ENCODE measurements around the gene DNAJC16. TPM values are rescaled to one million over a fixed set of nuclear protein-coding genes. Genes with fewer than 3 reads are reported as not detected.
A peak's percentile ranks its signal among the peaks of the same experiment; 100 is the strongest.

Gene DNAJC16
- total RNA-seq, 2 donors from 2014 or later, result 11.2 to 14.5 TPM

DNA sequence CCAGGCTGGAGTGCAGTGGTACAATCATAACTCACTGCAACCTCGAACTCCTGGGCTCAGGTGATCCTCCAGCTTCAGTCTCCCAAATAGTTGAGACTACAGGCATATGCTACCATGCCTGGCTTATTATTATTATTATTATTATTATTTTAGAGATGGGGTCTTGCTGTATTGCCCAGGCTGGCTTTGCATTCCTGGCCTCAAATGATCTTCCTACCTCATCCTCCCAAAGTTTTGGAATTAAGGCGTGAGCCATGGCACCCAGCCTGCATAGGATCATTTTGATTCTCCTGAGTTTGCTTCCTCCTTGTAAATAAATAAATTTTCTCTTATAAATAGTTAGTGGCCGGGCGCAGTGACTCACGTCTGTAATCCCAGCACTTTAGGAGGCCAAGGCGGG is 96.8 kb downstream of the DNAJC16 start:
- Histone ChIP-seq H3K4me1 (peaks cover 0 to 84% of the 10 kb centered on the region in 2 donors), H3K4me3 (no peak overlapping the region)

DNA sequence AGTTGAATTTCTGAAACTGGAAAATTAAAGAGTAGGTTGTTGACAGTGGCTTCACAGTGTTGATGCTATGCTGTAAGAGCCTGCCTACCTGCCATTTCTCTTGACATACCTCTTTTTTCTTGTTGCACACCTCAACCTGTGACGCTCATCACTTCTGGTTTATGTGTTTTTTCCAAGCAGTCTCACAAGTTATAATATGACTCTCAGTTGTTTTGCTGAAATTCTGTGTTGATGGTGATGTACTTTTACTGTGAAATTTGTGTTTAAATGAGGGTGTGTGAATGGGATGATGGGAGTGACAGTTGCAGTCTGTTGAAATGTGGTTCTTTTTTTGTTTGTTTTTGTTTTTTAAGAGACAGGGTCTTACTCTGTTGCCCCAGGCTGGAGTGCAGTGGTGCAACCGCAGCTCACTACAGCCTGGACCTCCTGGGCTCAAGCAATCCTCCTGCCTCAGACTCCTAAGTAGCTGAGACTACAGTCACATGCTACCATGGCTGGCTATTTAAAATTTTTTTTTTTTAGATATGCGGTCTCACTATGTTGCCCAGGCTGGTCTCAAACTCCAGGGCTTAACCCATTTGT is 97.6 kb downstream of the DNAJC16 start:
- Histone ChIP-seq H3K4me3 (no peak overlapping the region), H3K36me3 (peaks cover 9% of the 10 kb centered on the region), H3K27me3 (no peaks in the 10 kb centered on the region), H3K4me1 (peaks cover 0 to 77% of the 10 kb centered on the region in 2 donors), H3K27ac (peak overlapping the region; percentile 9 to 24), H3K9me3 (no peaks in the 10 kb centered on the region)
- no peak for DNase-seq (ENCODE audit: low spot score)
- TF ChIP-seq, protein P1, sequence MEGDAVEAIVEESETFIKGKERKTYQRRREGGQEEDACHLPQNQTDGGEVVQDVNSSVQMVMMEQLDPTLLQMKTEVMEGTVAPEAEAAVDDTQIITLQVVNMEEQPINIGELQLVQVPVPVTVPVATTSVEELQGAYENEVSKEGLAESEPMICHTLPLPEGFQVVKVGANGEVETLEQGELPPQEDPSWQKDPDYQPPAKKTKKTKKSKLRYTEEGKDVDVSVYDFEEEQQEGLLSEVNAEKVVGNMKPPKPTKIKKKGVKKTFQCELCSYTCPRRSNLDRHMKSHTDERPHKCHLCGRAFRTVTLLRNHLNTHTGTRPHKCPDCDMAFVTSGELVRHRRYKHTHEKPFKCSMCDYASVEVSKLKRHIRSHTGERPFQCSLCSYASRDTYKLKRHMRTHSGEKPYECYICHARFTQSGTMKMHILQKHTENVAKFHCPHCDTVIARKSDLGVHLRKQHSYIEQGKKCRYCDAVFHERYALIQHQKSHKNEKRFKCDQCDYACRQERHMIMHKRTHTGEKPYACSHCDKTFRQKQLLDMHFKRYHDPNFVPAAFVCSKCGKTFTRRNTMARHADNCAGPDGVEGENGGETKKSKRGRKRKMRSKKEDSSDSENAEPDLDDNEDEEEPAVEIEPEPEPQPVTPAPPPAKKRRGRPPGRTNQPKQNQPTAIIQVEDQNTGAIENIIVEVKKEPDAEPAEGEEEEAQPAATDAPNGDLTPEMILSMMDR (IDR thresholded peaks at IDR 0.05), result no peak

More for the DNA sequence above, 96.8 kb downstream of the DNAJC16 start:
- TF ChIP-seq, protein P1 (IDR thresholded peaks at IDR 0.05), result no peak
- Histone ChIP-seq H3K36me3 (peaks cover 9% of the 10 kb centered on the region), H3K27me3 (no peaks in the 10 kb centered on the region), H3K9me3 (no peaks in the 10 kb centered on the region), H3K27ac (peak overlapping the region in 1 of 2 donors; percentile 9)
- no peak for DNase-seq (ENCODE audit: low spot score)

GRCh38 chr1:15625056-15625917 is 98.6 kb downstream of the DNAJC16 start:
- DNase-seq (ENCODE audit: low spot score), result no peak
- Histone ChIP-seq H3K4me3 (no peak overlapping the region), H3K27me3 (no peaks in the 10 kb centered on the region), H3K9me3 (no peaks in the 10 kb centered on the region), H3K36me3 (peaks cover 10% of the 10 kb centered on the region), H3K4me1 (peaks cover 0 to 68% of the 10 kb centered on the region in 2 donors), H3K27ac (peak overlapping the region; percentile 8 to 9)
- TF ChIP-seq, protein P1 (IDR thresholded peaks at IDR 0.05), result no peak

Other genes starting within 250 kb of the DNAJC16 start
- gene EFHD2, start 117.0 kb upstream of the DNAJC16 start, total RNA-seq, result 10 to 100 TPM; 13.7 to 23.9 TPM
- gene CTRC, start 88.4 kb upstream of the DNAJC16 start, total RNA-seq, result not detected
- gene CELA2A, start 70.1 kb upstream of the DNAJC16 start, total RNA-seq, result not detected
- gene CELA2B, start 50.7 kb upstream of the DNAJC16 start, total RNA-seq, result not detected
- 10 to 100 TPM in 1 of 2 donors, 1 to 10 TPM in 1; 6.8 to 11.9 TPM for gene CASP9, start 2.6 kb upstream of the DNAJC16 start, total RNA-seq
- gene AGMAT, start 58.2 kb downstream of the DNAJC16 start, total RNA-seq, result not detected
- 10 to 100 TPM; 16.5 to 24.7 TPM for gene DDI2, start 90.6 kb downstream of the DNAJC16 start, total RNA-seq
- 10 to 100 TPM; 53.6 to 78.1 TPM for gene PLEKHM2, start 157.5 kb downstream of the DNAJC16 start, total RNA-seq
- 10 to 100 TPM in 1 of 2 donors, 1 to 10 TPM in 1; 4.2 to 16.1 TPM for gene SLC25A34, start 209.4 kb downstream of the DNAJC16 start, total RNA-seq
- not detected for gene TMEM82, start 215.7 kb downstream of the DNAJC16 start, total RNA-seq
- 100 to 1,000 TPM in 1 of 2 donors, 10 to 100 TPM in 1; 66.6 to 124 TPM for gene FBLIM1, start 231.9 kb downstream of the DNAJC16 start, total RNA-seq